ENCODE measurements around the gene BTC. TPM values are rescaled to one million over a fixed set of nuclear protein-coding genes. Genes with fewer than 3 reads are reported as not detected.
"Not testable (repeated sequence)": the region's sequence is repeated elsewhere in the genome, so short reads cannot be mapped to it uniquely, and the experiment has no call there.

The BTC gene
- total RNA-seq, 1 experiment from 2014 or later: 12.8 TPM

DNA sequence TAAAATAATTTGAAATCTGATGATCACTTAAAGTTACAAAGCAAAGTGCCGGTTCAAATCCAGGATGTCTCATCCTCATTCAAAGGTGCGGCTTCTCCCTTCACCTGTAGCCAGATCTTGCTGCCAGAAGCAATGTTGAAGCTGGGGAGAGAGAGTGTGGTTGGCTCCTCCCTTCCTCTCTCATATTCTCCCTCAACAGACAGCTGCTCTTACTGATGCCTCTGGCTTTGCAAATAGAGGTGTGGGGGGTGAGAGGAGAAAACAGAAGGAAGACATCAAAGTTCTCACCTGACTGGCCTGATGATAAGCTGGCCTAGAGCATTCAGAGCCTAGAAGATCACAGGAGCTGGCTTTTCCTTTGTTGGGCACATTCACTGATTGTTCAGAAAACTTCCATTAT is 28.3 kb upstream of the BTC start:
- Histone ChIP-seq H3K27me3 (ENCODE audit: low read length) (no peaks in the 10 kb centered on the region), H3K79me2 (ENCODE audit: low read length) (no peaks in the 10 kb centered on the region), H3K4me3 (ENCODE audit: low read length) (no peak overlapping the region), H3K4me2 (ENCODE audit: low read length) (no peak overlapping the region), H3K27ac (ENCODE audit: low read length) (no peak overlapping the region), H4K20me1 (ENCODE audit: low read length) (no peaks in the 10 kb centered on the region), H3K36me3 (ENCODE audit: low read depth, low read length) (no peaks in the 10 kb centered on the region), H3F3A (ENCODE audit: low read length, unreplicated experiment) (no peaks in the 10 kb centered on the region), H3K9ac (ENCODE audit: low read length) (no peak overlapping the region), H3K9me2 (replicated peaks; ENCODE audit: low read length) (no peaks in the 10 kb centered on the region), H3K9me3 (ENCODE audit: low read length) (no peaks in the 10 kb centered on the region), H3K4me1 (ENCODE audit: insufficient read depth, low read length) (no peaks in the 10 kb centered on the region), H2AFZ (ENCODE audit: low read length) (no peak overlapping the region)
- no TSS peak for BruUV-seq (replicated peaks)
- ChIA-PET CTCF (no interaction called here), POLR2A (ENCODE audit: unreplicated experiment) (interaction anchor here (0.7 kb wide), 1 partner anchor 312 kb away, joined by 4 read pairs; no protein-coding TSS in a partner anchor)
- no peak for ATAC-seq
- no peak for DNase-seq
- intact Hi-C loops (cut with micrococcal nuclease): no loop called here
- TF ChIP-seq EZH2phosphoT487 (IDR thresholded peaks at IDR 0.05; ENCODE audit: borderline replicate concordance, low read length) (no peak), EZH2 (IDR thresholded peaks at IDR 0.05; ENCODE audit: low read length, unreplicated experiment) (no peak)
- TF ChIP-seq, protein P1, sequence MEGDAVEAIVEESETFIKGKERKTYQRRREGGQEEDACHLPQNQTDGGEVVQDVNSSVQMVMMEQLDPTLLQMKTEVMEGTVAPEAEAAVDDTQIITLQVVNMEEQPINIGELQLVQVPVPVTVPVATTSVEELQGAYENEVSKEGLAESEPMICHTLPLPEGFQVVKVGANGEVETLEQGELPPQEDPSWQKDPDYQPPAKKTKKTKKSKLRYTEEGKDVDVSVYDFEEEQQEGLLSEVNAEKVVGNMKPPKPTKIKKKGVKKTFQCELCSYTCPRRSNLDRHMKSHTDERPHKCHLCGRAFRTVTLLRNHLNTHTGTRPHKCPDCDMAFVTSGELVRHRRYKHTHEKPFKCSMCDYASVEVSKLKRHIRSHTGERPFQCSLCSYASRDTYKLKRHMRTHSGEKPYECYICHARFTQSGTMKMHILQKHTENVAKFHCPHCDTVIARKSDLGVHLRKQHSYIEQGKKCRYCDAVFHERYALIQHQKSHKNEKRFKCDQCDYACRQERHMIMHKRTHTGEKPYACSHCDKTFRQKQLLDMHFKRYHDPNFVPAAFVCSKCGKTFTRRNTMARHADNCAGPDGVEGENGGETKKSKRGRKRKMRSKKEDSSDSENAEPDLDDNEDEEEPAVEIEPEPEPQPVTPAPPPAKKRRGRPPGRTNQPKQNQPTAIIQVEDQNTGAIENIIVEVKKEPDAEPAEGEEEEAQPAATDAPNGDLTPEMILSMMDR (conservative IDR thresholded peaks at IDR 0.05; ENCODE audit: low read depth, low read length): no peak

DNA sequence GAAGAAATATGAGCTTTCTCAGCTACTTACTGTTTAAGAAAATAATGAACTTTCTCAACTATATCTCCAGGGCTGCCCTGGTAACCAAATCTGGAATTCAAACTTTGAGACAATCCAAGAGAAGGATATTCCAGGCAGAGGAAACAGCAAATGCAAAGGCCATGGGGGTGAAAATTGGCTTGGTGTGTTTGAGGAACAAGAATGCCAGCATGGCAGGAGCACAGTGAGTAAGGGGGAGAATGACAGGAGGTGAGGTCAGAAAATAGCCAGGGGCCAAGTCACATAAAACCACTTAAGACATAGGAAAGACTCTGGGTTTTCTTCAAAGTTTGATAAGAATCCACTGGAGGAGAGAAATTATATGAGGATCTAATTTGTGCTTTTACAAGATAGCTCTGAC is 27.2 kb upstream of the BTC start:
- H3K79me2 ChIP-seq (ENCODE audit: low read length): no peaks in the 10 kb centered on the region
- no peak for DNase-seq
- no peaks in the 10 kb centered on the region for H3K36me3 ChIP-seq (ENCODE audit: low read depth, low read length)
- no peaks in the 10 kb centered on the region for H3K27me3 ChIP-seq (ENCODE audit: low read length)
- CTCF ChIA-PET: no interaction called here
- no peak overlapping the region for H2AFZ ChIP-seq (ENCODE audit: low read length)
- H3K9me3 ChIP-seq (ENCODE audit: low read length): no peaks in the 10 kb centered on the region
- no peak overlapping the region for H3K9ac ChIP-seq (ENCODE audit: low read length)
- no TSS peak for BruUV-seq (replicated peaks)
- no peak overlapping the region for H3K27ac ChIP-seq (ENCODE audit: low read length)
- H3F3A ChIP-seq (ENCODE audit: low read length, unreplicated experiment): no peaks in the 10 kb centered on the region
- H3K4me3 ChIP-seq (ENCODE audit: low read length): no peak overlapping the region
- H4K20me1 ChIP-seq (ENCODE audit: low read length): no peaks in the 10 kb centered on the region
- H3K4me1 ChIP-seq (ENCODE audit: insufficient read depth, low read length): no peaks in the 10 kb centered on the region
- no peak overlapping the region for H3K4me2 ChIP-seq (ENCODE audit: low read length)
- POLR2A ChIA-PET (ENCODE audit: unreplicated experiment): no interaction called here
- H3K9me2 ChIP-seq (replicated peaks; ENCODE audit: low read length): no peaks in the 10 kb centered on the region
- intact Hi-C loops (cut with micrococcal nuclease): no loop called here
- TF ChIP-seq EZH2 (IDR thresholded peaks at IDR 0.05; ENCODE audit: low read length, unreplicated experiment) (no peak), EZH2phosphoT487 (IDR thresholded peaks at IDR 0.05; ENCODE audit: borderline replicate concordance, low read length) (no peak)
- TF ChIP-seq, protein P1 (conservative IDR thresholded peaks at IDR 0.05; ENCODE audit: low read depth, low read length): no peak
- no peak for ATAC-seq

DNA sequence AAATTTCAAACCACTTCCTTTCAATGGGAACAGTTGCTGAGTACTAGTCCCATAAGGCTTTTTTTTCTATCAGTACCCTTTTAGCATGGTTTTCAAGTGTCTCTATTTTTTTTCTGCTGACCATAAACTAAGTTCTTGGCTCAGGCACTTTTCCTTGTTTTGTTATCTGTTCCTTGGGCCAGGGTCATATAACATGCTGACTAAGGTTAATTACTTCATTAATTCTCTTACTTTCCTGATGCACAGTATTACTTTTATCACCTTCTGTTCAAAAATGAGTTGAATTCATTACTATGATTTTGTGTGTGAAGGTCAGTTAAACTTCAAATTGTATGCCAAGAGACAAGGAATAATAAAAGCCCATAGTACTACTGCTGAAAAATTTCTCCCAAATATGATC is 19.7 kb upstream of the BTC start:
- H3K27me3 ChIP-seq (ENCODE audit: low read length): no peaks in the 10 kb centered on the region
- TF ChIP-seq, protein P1 (conservative IDR thresholded peaks at IDR 0.05; ENCODE audit: low read depth, low read length): no peak
- TF ChIP-seq EZH2 (IDR thresholded peaks at IDR 0.05; ENCODE audit: low read length, unreplicated experiment): no peak
- no peak for TF ChIP-seq EZH2phosphoT487 (IDR thresholded peaks at IDR 0.05; ENCODE audit: borderline replicate concordance, low read length)
- DNase-seq: no peak
- H3K4me3 ChIP-seq (ENCODE audit: low read length): no peak overlapping the region
- no peaks in the 10 kb centered on the region for H3K9me3 ChIP-seq (ENCODE audit: low read length)
- H3K4me2 ChIP-seq (ENCODE audit: low read length): no peak overlapping the region
- POLR2A ChIA-PET (ENCODE audit: unreplicated experiment): no interaction called here
- intact Hi-C loops (cut with micrococcal nuclease): no loop called here
- no peak overlapping the region for H2AFZ ChIP-seq (ENCODE audit: low read length)
- no peaks in the 10 kb centered on the region for H3K79me2 ChIP-seq (ENCODE audit: low read length)
- CTCF ChIA-PET: no interaction called here
- H3K27ac ChIP-seq (ENCODE audit: low read length): no peak overlapping the region
- H3K36me3 ChIP-seq (ENCODE audit: low read depth, low read length): no peaks in the 10 kb centered on the region
- H4K20me1 ChIP-seq (ENCODE audit: low read length): no peaks in the 10 kb centered on the region
- no peaks in the 10 kb centered on the region for H3K9me2 ChIP-seq (replicated peaks; ENCODE audit: low read length)
- BruUV-seq (replicated peaks): no TSS peak
- no peak for ATAC-seq
- no peaks in the 10 kb centered on the region for H3K4me1 ChIP-seq (ENCODE audit: insufficient read depth, low read length)
- no peaks in the 10 kb centered on the region for H3F3A ChIP-seq (ENCODE audit: low read length, unreplicated experiment)
- H3K9ac ChIP-seq (ENCODE audit: low read length): no peak overlapping the region

DNA sequence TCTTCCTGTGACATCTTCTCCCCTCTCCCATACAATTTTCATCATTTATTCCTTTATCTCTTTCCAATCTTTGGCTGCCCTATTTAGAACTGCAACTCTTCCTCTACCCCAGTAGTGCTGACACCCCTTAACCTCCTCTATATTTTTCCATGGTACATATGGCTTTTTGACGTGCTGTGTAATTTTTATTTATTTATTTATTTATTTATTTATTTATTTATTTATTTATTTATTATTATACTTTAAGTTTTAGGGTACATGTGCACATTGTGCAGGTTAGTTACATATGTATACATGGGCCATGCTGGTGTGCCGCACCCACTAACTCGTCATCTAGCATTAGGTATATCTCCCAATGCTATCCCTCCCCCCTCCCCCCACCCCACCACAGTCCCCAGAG is 17.7 kb upstream of the BTC start:
- H3K4me3 ChIP-seq (ENCODE audit: low read length); H3K9ac ChIP-seq (ENCODE audit: low read length); H4K20me1 ChIP-seq (ENCODE audit: low read length); H3K27me3 ChIP-seq (ENCODE audit: low read length); H3K27ac ChIP-seq (ENCODE audit: low read length); BruUV-seq (replicated peaks); H3K4me1 ChIP-seq (ENCODE audit: insufficient read depth, low read length); H3K4me2 ChIP-seq (ENCODE audit: low read length); POLR2A ChIA-PET (ENCODE audit: unreplicated experiment); ATAC-seq; H3K79me2 ChIP-seq (ENCODE audit: low read length); CTCF ChIA-PET; H3K36me3 ChIP-seq (ENCODE audit: low read depth, low read length); H2AFZ ChIP-seq (ENCODE audit: low read length); intact Hi-C loops (cut with micrococcal nuclease); H3K9me2 ChIP-seq (replicated peaks; ENCODE audit: low read length); DNase-seq; H3K9me3 ChIP-seq (ENCODE audit: low read length); H3F3A ChIP-seq (ENCODE audit: low read length, unreplicated experiment): not testable (repeated sequence)

All from PC-3 (cell line).